Inflammatory macrophage treated with lipopolysaccharide for 4 hours (primary cell): ENCODE data around the gene GJD3.

Source experiments
- DNase-seq: peaks from one replicate; pipeline ENCODE4 v3.0.0-alpha.2; 2020

Gene GJD3

DNA sequence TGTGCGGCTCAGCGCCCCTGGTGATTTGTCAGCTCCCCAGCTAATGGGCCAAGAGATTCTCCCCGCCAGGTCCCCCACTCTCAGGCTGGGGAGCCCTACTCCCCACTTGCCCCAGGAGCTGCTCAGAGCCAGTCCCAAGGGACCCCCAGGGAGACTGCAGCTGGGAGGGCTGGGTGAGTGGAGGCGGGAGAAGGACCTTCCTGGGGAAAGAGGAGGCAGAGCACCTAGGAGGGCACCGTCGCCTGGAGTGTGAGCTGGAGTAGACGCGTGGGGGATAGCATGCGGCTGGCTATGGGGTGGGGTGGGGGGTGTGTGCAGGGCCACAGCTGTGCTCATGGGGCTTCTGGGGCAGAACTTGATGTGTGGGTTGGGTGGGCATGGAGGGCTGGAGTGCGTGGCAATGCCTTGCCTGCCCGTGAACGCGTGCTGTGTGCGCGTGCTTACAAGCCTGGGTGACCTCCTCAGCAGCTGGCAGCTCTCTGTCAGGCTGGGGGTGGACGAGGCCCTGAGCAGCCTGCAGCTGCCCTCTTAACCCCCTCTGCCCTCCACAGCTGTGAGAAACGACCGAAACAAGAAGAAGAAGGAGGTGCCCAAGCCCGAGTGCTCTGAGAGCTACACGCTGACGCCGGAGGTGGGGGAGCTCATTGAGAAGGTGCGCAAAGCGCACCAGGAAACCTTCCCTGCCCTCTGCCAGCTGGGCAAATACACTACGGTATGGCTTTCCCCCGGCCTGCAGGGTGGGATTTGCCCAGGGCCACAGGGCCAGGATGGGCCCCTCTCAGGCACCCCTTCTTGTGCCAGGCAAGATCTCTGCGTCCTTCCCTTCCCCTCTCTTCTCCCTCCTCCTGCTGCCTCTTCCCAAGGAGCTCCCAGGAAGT, 12.9 kb downstream of the GJD3 start:
- DNase-seq = no peak

DNA sequence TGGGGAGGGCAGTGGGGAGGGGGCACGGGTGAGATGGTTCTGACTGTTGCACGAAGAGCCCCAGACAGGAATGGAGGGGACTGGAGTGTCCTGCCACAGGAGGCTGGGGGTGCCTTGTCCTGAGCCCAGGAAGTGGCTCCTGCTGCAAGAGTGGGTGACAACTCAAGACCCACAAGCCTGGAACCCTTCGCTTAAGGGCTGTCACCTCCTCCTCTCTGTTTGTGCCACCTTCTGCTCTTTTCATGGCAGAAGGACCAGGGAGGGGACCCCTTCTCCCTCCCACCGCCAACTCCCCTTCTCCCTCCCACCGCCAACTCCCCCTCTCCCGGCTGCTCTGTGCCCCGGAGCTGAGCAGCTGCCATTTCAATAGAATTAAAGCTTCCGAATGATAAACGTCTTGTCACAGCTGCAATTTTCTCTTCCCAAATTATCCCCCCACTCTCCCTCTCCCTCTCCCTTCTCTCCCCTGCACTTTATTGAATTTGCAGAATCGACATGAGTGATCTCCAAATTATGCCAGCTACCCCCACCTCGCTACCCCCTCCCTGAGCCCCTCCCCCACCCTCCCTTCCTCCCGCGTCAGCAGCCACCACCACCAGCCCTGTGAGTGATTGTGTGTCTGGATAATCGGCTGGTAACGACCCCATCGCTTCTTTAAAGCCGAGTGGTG, 13.7 kb downstream of the GJD3 start:
- DNase-seq = no peak

GRCh38 chr17:40349895-40350688, 14.4 kb downstream of the GJD3 start:
- DNase-seq = no peak

DNA sequence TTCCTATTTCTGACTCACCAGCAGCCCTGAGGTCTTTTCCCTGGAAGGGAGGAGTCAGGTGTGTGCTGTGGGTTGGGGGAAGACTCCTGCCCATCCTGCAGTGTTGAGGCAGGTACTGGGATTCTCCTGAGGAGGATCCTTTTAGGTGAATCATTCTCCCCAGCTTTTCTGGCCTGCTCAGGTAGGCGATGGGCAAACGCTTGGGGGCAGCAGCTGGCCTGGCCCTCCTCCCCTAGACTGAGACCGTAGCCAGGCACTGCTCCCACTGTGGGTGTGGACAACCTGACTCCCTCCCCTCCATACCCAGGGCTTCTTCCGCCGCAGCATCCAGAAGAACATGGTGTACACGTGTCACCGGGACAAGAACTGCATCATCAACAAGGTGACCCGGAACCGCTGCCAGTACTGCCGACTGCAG, 15.1 kb downstream of the GJD3 start:
- no peak for DNase-seq

DNA sequence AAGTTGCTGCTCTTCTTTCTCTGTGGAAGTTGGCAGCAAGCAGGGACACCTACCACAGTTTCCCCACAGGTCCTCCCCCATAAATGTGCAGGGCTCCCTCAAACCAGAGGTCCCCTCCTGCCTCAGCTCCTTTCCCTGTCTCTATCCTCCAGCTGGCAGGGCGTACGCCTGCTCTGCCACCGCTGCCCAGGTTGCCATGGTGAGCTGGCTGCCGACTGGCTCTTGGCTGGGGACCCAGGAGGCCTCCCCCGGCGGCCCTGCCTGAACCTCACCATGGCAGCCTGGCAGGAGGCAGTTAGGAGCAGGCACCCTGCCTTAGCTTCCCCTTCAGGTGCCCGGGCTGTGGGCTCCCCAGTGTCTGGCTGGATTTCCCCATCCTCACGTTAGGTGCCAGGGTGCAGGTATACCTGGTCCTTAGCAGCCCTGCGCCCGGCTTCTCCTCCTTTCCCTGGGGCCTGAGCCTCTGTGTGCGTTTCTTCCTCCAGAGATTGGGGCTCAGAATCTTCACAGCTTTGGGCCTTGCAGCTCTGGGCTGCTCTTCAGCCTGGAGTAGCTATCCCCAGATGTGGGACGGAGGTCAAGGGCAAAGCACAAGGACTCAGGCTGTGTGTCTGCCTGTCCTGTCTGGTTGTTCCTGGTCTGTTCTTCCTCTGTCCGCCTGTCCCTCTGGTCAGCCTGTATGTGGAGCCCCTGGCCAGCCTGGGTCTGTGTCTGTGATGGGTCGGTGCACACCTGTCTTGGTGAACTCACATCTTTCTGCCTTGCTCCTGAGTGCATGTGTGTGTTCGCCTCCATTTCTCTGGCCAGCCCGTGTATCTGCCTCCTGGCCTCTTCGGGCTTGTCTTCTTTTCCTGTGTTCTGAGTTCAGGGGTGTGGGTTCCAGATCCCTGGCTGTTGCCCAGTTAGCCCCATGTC, 15.7 kb downstream of the GJD3 start:
- DNase-seq = no peak

DNA sequence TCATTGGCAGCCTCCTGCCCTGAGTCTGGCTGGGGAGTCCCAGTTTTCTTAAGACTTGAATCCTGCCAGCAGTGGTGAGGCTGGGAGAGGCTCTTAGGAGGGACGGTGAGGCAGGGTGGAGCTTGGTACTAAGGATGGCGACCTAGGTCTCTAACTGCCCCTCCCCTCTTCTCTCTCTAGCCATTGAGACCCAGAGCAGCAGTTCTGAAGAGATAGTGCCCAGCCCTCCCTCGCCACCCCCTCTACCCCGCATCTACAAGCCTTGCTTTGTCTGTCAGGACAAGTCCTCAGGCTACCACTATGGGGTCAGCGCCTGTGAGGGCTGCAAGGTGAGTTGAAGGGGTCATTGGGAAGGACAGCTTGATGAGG, 16.4 kb downstream of the GJD3 start:
- DNase-seq = no peak

DNA sequence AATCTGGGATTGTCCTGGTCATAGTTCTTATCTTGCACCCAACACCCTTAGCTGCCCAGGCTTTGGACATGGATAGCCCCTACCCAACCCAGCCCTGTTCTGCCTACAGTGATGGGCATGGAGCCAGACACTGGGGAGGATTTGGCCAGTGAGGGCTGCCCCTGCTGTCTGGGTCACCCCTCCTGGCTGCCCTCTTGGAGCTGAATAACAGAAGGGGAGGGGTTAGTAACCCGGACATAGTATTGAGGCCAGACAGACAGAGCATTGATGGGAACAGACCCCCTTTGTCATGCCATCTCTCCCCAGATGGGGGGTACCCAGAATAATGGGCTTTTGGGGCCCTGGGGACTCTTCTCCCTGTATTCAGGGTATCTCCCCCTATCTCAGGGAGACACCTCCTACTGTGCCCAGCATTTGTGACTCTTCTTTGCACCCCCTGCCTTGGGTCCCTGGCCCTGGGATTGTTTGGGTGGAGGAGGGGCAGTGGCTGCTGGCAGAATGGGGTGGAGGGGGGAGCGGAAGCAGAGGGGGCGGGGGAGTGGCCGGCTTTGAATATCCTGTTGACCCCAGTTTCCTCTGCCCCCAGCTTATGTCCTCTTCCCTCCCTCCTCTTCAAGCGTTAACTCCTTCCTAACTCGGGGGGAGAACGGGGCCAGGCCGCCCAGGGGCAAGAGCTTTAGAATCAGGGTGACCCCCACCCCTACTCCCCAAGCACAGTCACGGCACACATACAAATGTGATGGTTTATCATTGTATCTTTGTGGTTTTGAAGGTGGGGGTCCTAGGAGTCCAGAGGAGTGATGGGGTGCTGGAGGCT, 17.0 kb downstream of the GJD3 start:
- no peak for DNase-seq

GRCh38 chr17:40346765-40347158, 17.8 kb downstream of the GJD3 start:
- DNase-seq = no peak

GRCh38 chr17:40345994-40346764, 18.4 kb downstream of the GJD3 start:
- no peak for DNase-seq

GRCh38 chr17:40345161-40345993, 19.2 kb downstream of the GJD3 start:
- DNase-seq = no peak

DNA sequence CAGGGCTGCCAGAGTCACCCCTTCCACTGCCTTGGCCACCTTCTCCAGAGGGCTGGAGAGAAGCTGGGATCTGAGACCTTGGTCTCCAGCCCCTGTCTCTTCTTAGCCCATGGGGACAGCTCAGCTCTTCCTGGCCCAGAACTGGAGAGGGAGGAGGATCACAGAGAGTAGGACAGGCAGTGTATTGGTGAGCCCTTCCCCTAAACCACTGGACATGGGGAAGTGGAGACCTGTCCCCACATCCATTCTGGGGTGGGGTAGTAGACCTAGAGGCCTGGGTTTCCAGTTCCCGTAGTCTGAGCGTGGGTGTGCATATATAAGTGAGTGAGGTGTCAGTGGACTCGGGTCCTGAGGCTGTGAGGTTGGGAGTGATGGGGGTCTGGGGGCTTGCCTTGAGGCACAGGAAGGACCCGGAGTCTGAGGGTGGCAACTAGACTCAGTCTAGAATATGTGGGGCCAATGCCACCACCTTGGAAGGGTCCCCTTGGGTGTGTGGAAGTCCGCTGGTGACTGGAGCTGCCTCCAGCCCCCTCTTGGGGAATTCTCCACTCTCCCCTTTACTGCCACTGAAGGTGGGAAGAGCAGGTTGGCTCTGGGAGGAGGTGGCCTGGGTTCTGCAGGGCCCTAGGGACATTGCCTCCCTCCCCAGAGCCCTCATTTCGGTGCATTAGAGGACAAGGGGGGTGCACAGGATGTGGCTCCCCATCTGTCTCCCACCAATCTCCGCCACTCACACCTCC, 19.9 kb downstream of the GJD3 start:
- peak; percentile 44 for DNase-seq

DNA sequence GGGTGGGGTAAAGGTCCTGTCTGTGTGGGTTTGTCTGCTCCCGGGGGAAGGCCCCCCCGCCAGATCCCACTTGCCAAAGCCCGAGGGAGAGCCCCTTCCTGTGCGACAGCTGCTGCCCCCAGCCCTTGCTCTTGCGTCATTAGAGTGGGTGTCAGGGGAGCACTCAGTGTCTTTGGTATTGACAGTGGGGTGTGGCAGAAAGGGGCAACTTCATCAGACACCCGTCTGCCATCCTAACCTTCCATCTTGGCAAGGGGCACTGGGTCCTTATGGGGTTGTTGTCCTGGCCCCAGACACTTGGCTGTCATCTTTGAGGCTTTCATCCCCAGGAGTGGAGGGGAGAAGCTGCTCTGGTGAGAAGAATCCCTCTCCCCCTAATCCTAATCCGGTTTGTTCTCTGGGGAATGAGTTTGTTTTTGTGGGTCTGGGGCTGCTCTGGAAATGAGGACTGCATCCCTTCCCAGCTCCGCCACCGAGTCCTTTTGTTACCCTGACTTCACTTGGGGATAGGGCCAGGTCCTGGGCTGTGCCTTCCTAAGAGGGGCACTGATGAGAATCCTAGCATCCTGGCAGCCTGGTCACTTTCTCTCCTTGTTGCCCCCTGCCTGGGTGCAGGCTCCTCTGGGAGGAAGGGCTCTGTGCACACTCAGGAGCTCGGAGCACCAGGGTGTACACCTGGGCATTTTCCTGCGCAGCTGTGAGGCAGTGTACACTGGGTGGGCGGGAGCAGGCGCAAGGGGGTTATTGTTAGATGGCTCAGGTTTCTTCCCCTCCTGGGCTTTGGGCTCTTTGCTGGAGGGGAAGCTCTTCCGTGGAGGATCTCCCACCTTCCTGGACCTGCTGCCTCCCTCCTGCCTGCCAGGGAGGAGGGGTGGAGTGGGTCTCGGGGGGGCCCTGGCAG, 21.1 kb downstream of the GJD3 start:
- DNase-seq = no peak

DNA sequence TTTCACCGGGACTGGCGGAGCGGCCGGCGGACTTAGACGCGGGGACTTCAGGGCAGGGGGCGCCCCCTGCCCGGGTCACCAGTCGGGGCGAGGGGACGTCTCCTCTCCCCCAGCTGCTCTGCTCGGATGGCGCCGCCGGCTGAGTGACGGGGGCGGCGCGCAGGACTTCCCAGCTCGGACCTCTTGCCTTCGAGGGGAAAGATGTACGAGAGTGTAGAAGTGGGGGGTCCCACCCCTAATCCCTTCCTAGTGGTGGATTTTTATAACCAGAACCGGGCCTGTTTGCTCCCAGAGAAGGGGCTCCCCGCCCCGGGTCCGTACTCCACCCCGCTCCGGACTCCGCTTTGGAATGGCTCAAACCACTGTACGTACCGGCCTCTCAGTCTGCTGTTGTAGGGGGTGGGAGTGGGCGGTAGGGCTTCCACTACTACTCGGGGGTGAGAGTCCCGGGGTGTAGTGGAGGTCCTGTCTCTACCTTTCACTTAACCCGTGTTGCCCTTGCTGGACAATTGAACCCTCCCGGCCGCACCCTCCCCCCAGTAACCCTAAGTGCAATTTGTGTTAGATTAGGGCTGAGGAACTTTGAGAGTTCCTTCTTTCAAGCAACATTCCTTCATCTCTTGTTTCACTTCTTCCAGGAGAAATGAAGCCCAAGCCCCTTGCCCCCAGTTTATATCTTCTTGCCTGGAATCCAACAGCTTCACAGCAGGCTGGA, 21.9 kb downstream of the GJD3 start:
- no peak for DNase-seq

- peak; percentile 55 for DNase-seq
These were observed 22.6 kb downstream of the GJD3 start for GRCh38 chr17:40341808-40342503.

DNA sequence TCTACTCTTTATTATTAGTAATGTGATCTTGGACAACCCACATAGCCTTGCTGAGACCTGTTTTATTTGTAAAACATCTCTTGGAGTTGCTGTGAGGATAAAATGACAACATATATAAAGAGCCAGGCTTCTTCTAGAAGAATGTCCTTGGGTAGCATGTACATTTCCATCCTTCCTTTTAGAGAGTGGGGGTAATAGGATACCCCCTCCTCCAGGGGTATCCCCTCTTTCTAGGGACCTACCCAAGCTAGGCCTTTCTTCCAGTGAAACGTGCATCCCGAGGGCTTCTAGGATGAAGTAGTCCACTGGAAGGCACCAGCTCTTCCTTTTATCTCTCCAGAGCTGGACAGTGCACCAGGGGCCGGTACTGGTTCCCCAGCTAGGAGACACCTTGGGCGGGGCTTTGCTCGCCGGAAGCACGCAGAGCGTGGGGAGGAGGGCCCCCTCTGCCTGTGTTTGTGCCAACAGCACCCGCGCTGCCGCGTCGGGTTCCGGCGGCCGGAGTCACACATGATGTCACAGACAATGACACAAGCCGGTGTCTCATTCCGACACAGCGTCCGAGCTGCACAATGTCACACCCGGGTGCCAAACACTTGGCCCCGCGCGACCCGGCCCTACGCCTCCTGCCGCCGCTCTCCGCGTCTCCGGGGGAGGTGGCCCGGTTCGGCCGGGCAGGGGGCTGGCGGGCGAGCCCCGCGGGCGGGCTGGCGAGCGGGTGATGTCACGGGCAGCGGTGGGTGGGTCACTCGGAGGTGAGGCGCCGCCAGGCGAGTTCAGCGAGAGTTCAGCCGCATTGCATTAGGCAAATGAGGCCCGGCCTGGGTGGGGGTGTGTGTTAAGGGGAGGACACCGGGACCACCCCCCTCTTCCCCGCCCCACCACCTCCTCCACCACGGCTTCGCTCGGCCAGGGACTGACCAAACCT, 23.4 kb downstream of the GJD3 start:
- peak; percentile 97 for DNase-seq

DNA sequence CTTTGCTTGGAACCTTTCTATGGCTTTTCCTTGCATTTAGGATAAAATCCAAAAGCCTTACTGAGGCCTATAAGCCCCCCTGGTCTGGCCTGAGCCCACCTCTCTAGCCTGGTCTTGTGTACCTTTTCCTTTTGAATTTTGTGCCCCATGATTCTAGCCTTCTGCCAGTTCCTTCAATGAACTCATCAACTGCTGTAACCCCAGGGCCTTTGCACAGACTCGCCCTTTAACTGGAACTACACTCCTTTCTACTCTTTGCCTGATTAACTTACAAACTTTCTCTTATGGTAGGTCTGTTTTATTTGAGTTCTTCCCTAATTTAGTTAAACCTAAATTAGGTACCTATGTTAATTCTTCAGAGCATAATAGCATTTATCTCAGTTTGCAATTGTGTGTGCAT, 24.2 kb downstream of the GJD3 start:
- DNase-seq = no peak
